GM21786 (cell line): ENCODE measurements around the gene BCL10.

Experiments used
- ATAC-seq: cut with Tn5 transposase; IDR thresholded peaks from one replicate; pipeline ENCODE4 v1.9.1; 2021; ENCODE audit not compliant: unreplicated experiment

BCL10 gene

DNA sequence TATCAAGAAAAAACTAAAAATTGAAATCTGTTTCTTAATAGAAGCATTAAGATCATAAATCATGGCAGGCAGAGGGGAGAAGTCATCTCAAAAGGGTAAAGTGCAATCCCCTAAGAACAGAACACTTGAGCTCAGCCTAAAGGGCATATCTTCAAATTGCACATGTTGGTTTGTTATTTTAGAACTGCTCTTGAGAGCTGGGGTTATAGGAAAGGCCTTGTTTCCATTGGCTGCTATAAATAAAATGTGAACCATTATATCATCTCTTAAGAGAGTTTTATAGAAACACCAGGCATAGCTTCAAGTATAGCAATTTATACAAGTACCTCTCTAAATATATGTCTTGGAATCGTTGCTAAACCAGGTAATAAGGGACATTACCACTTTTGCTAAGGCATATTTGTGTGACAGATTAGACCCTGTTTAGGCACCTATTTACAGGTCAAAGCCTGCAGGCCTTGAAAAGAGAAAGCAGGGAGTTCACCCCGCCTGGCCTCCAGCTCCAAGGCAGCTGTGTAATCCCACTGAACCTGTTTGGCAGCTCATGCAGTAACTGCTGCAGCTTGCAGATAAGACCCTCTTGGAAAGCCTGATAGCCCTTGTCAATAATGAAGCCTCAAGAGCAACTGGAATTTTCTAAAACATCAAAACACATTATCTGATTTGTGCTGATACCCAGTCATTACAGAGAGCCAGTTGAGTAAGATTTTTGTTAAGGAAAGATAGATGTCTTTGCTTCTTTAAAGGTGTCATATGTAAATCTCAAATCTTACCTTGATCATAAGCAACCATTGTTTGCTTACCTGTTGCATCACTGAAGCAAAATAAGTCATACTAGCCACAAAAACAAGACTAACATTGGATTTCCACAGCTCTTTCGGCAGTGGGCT is 51.5 kb downstream of the BCL10 start:
- ATAC-seq: no peak

DNA sequence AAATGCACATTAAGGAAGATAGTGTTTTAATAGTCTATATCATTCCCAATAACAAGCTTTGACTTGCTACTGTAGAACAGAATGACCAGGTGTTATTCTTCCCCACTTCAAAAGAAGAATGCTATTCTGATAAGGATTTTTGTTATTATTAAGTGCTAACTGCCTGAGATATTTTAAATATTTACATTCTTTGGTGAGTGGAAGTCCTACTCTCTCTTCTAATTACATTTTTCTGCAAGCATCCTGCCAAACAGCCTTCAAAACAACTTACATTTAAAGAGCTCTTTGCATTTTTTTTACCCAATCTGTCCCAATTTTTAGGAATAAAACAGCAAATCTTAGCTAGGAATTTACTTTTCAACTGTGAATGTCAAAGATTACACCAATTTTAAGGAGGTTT is 52.1 kb downstream of the BCL10 start:
- no peak for ATAC-seq

DNA sequence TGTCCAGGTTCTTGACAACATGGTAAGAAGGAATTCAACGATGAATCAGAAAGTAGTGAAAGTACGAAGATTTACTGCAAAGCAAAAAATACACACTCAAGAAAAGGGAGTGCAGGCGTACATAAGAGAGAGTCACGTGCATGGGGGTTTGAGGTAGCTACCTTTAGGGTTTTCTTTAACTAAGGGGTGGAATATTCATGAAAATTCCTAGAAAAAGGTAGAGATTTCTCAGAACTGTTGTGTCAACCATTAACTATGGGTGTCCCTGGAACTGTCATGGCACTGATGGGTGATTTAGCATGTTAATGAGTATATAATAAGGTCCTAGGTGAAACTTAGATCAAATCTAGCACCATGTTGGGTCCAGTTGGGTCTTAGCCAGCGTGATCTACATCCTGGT is 53.1 kb downstream of the BCL10 start:
- no peak for ATAC-seq

DNA sequence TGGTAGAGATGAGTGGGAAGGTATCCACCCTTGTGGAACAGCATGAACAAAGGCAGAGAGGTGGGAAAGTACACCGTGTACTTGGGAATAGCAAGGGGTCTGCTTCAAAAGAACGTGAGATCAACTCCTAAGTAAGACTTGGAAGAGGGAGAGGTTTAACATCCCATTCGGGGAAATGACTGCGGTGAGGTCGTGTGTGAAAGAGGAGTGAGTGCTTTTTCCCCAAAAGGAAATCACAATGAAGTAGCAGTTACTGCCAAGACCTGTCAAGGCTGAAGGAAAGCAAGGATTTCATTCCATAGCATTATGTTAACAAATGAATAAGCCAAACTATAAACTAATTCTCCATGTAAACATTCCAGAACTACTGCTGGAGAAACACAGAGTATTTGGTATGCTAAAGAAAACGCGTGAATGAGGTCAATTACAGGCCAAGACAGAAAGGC is 55.7 kb downstream of the BCL10 start:
- no peak for ATAC-seq

DNA sequence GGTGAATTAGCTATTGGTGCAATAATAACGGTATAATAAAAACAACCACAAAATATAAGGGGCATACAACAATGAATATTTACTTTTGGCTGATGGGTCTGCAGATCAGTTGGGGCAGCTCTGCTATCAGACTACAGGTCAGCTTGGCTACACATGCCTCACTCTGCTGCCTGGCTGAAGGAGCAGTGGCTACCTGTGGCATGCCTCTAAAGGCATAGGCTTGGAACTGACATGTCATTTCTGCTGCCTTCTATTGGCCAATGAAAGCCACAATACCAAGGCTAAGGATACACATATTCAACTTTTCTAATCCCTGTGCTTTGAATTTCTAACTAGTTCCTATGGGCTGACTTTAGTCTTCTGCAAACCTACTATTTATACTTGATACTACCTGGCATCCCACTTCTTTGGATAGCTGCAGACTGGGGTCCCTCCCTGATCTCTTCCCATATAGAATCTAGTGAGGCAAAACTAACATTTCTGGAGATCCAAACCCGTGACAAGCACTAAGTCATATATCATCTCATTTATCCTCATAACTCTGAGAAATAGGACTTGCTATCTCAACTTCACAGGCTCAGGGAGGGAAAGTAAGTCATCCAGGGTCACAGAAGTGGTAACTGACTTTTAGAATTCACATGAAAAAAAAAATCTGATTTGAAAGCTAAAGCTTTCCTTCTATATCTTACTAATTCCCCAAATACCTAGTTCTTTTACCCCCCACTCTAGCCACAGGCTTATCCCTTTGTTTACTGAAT is 56.4 kb downstream of the BCL10 start:
- ATAC-seq: no peak

DNA sequence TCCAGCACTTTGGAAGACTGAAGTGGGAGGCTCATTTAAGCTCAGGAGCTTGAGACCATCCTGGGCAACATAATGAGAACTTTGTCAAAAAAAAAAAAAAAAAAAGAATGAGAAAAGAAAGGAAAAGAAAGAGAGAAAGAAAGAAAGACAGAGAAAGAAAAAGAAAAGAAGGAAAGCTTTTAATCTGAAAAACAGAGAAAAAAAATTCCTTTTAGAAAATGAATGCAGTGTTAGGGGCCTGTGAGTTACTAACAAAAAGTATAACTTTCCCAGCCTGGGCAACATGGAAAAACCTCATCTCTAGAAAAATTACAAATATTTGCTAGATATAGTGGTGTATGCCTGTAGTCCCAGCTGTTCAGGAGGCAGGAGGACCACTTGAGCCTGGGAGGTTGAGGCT is 59.7 kb downstream of the BCL10 start:
- ATAC-seq: no peak
